HG03571 (cell line): ENCODE results near the gene ADGRD1.

Experiments used
- ATAC-seq: cut with Tn5 transposase; IDR thresholded peaks from one replicate; pipeline ENCODE4 v1.9.1; 2021; ENCODE audit not compliant: unreplicated experiment

ADGRD1 gene

GRCh38 chr12:131097202-131098177 lies 143.8 kb downstream of the ADGRD1 start:
- ATAC-seq = no peak

- ATAC-seq = no peak
Observed at GRCh38 chr12:131098178-131098981, 144.7 kb downstream of the ADGRD1 start.

GRCh38 chr12:131100031-131100674 lies 146.4 kb downstream of the ADGRD1 start:
- no peak for ATAC-seq

GRCh38 chr12:131101006-131101405 lies 147.3 kb downstream of the ADGRD1 start:
- ATAC-seq = no peak

- peak; percentile 77 for ATAC-seq
Observed at GRCh38 chr12:131101703-131102492, 148.2 kb downstream of the ADGRD1 start.

GRCh38 chr12:131102493-131102931 lies 148.8 kb downstream of the ADGRD1 start:
- no peak for ATAC-seq

- no peak for ATAC-seq
Observed at GRCh38 chr12:131102991-131103668, 149.4 kb downstream of the ADGRD1 start.

- ATAC-seq = no peak
Observed at GRCh38 chr12:131103669-131104462, 150.2 kb downstream of the ADGRD1 start.

GRCh38 chr12:131104463-131105350 lies 151.0 kb downstream of the ADGRD1 start:
- peak; percentile 52 for ATAC-seq

GRCh38 chr12:131105351-131105735 lies 151.6 kb downstream of the ADGRD1 start:
- ATAC-seq = no peak

- no peak for ATAC-seq
Observed at GRCh38 chr12:131105736-131106348, 152.1 kb downstream of the ADGRD1 start.

- ATAC-seq = no peak
Observed at GRCh38 chr12:131106349-131106941, 152.7 kb downstream of the ADGRD1 start.

GRCh38 chr12:131108177-131108955 lies 154.7 kb downstream of the ADGRD1 start:
- ATAC-seq = no peak

- no peak for ATAC-seq
Observed at GRCh38 chr12:131111446-131111845, 157.7 kb downstream of the ADGRD1 start.

GRCh38 chr12:131112021-131112420 lies 158.3 kb downstream of the ADGRD1 start:
- no peak for ATAC-seq

- ATAC-seq = no peak
Observed at GRCh38 chr12:131112700-131113290, 159.1 kb downstream of the ADGRD1 start.
